ENCODE results near the gene STRADA.

The STRADA gene

GRCh38 chr17:63741408-63742173 lies at the start of gene STRADA:
TSS of gene STRADA (minus strand) at chr17:63741799. CDS start at chr17:63728369, 13,430 bp downstream.
- Mint-ChIP-seq H3K4me3 (peak within 1 kb of the TSS; percentile 92), H3K36me3 (ENCODE audit: low read depth) (peaks cover 19% of the 10 kb centered on the region), H3K4me1 (peaks cover 20% of the 10 kb centered on the region), H3K27ac (peak within 1 kb of the TSS; percentile 95), H3K9me3 (no peaks in the 10 kb centered on the region), H3K27me3 (ENCODE audit: low read depth, poor library complexity) (peaks cover under 1% of the 10 kb centered on the region)
- peak; percentile 99 for DNase-seq
- TF ChIP-seq CTCF (IDR thresholded peaks at IDR 0.05), result no peak

- Mint-ChIP-seq H3K36me3 (ENCODE audit: low read depth) (peaks cover 55% of the 10 kb centered on the region), H3K9me3 (no peaks in the 10 kb centered on the region), H3K4me1 (no peaks in the 10 kb centered on the region), H3K27ac (no peak overlapping the region), H3K27me3 (ENCODE audit: low read depth, poor library complexity) (no peaks in the 10 kb centered on the region), H3K4me3 (no peak overlapping the region)
- no peak for DNase-seq
- TF ChIP-seq CTCF (IDR thresholded peaks at IDR 0.05), result no peak
These were observed 48.5 kb upstream of the STRADA start for GRCh38 chr17:63790057-63790456.

- Mint-ChIP-seq H3K4me1 (peaks cover 6% of the 10 kb centered on the region), H3K27ac (no peak overlapping the region), H3K9me3 (no peaks in the 10 kb centered on the region), H3K27me3 (ENCODE audit: low read depth, poor library complexity) (no peaks in the 10 kb centered on the region), H3K4me3 (no peak overlapping the region), H3K36me3 (ENCODE audit: low read depth) (peaks cover 40% of the 10 kb centered on the region)
- no peak for DNase-seq
- no peak for TF ChIP-seq CTCF (IDR thresholded peaks at IDR 0.05)
These were observed 45.5 kb upstream of the STRADA start for GRCh38 chr17:63786971-63787711.

- no peaks in the 10 kb centered on the region for H3K27me3 Mint-ChIP-seq (ENCODE audit: low read depth, poor library complexity)
- peaks cover 43% of the 10 kb centered on the region for H3K36me3 Mint-ChIP-seq (ENCODE audit: low read depth)
- TF ChIP-seq CTCF (IDR thresholded peaks at IDR 0.05), result no peak
- no peak overlapping the region for H3K27ac Mint-ChIP-seq
- H3K4me1 Mint-ChIP-seq, result peaks cover 7% of the 10 kb centered on the region
- H3K9me3 Mint-ChIP-seq, result no peaks in the 10 kb centered on the region
- no peak for DNase-seq
- no peak overlapping the region for H3K4me3 Mint-ChIP-seq
These were observed 44.5 kb upstream of the STRADA start for GRCh38 chr17:63786117-63786516.

- H3K27ac Mint-ChIP-seq, result no peak overlapping the region
- no peak overlapping the region for H3K4me3 Mint-ChIP-seq
- peaks cover 7% of the 10 kb centered on the region for H3K4me1 Mint-ChIP-seq
- no peaks in the 10 kb centered on the region for H3K9me3 Mint-ChIP-seq
- H3K27me3 Mint-ChIP-seq (ENCODE audit: low read depth, poor library complexity), result no peaks in the 10 kb centered on the region
- H3K36me3 Mint-ChIP-seq (ENCODE audit: low read depth), result peaks cover 49% of the 10 kb centered on the region
- DNase-seq, result no peak
- no peak for TF ChIP-seq CTCF (IDR thresholded peaks at IDR 0.05)
These were observed 44.0 kb upstream of the STRADA start for GRCh38 chr17:63785556-63785955.

All from nephron progenitor cell (in vitro differentiated cells).